Ascending aorta (tissue), 2 donors: Measurements from ENCODE around the gene INTS11. TPM values are rescaled to one million over a fixed set of nuclear protein-coding genes. Genes with fewer than 3 reads are reported as not detected.

Experiments used
- DNase-seq, 2 donors: peaks; one replicate each; pipeline ENCODE4 v3.0.0-alpha.2; 2019; ENCODE audit warnings: low spot score in 2 of 2
- H3K27ac ChIP-seq, 2 donors: fragments of 200-600 bp; sonication (generic); one replicate each; pipeline ENCODE4 v1.5.1; 2016 to 2017; ENCODE audit warnings: mild to moderate bottlenecking in 1 of 2
- H3K27me3 ChIP-seq: fragments of 200-600 bp; sonication (generic); one replicate; pipeline ENCODE4 v1.5.1; 2017
- H3K36me3 ChIP-seq, 2 donors: fragments of 200-600 bp; sonication (generic); one replicate each; pipeline ENCODE4 v1.5.1; 2016
- H3K4me1 ChIP-seq, 2 donors: fragments of 200-600 bp; sonication (generic); one replicate each; pipeline ENCODE4 v1.5.1; 2016 to 2017; ENCODE audit warnings: mild to moderate bottlenecking in 1 of 2
- H3K4me3 ChIP-seq, 2 donors: fragments of 200-600 bp; sonication (generic); one replicate each; pipeline ENCODE4 v1.5.1; 2016 to 2017; ENCODE audit warnings: mild to moderate bottlenecking in 1 of 2
- H3K9me3 ChIP-seq, 2 donors: fragments of 200-600 bp; sonication (generic); one replicate each; pipeline ENCODE4 v1.5.1; 2016
- CTCF ChIP-seq, 3 experiments: fragments of 200-600 bp in 2 of 3; fragments of 450-650 bp in 1 of 3; sonication (generic) in 2 of 3; IDR thresholded peaks; one replicate each; pipeline ENCODE4 v1.5.1; 2016 to 2019; ENCODE audit warnings: antibody characterized with exemption in 3 of 3, mild to moderate bottlenecking in 1 of 3, moderate library complexity in 1 of 3
- intact Hi-C: fragments of 100-400 bp; cut with DNase I; formaldehyde crosslinking; loops from one replicate; pipeline ENCODE4 v1.15.1; 2023
- total RNA-seq: library from RNA; depleted of rRNA; stranded (reverse); fragments of >200 nt; gene quantifications from one replicate; pipeline ENCODE4 v1.1.0, GENCODE V29; 2016

Gene INTS11
- total RNA-seq, 1 donor from 2014 or later, result 214 TPM

GRCh38 chr1:1332031-1332755, 7.7 kb upstream of the INTS11 start:
- Histone ChIP-seq H3K4me1 (no peaks in the 10 kb centered on the region), H3K27ac (no peak overlapping the region), H3K9me3 (no peaks in the 10 kb centered on the region), H3K36me3 (peaks cover 18 to 31% of the 10 kb centered on the region in 2 donors), H3K27me3 (no peaks in the 10 kb centered on the region), H3K4me3 (no peak overlapping the region)
- DNase-seq, result no peak
- no peak for TF ChIP-seq CTCF (IDR thresholded peaks at IDR 0.05)
- intact Hi-C loops, result no loop called here

- no peak for DNase-seq
These were observed 6.9 kb upstream of the INTS11 start, which contains the start of gene TAS1R3 for GRCh38 chr1:1331068-1331965. TAS1R3 (plus strand) TSS chr1:1331280; CDS start chr1:1331346, 66 bp downstream.

GRCh38 chr1:1330366-1331067, 6.1 kb upstream of the INTS11 start:
- H3K27ac ChIP-seq, result no peak overlapping the region
- no peak for TF ChIP-seq CTCF (IDR thresholded peaks at IDR 0.05)
- peaks cover 13 to 22% of the 10 kb centered on the region in 2 donors for H3K36me3 ChIP-seq
- no peak overlapping the region for H3K4me3 ChIP-seq
- DNase-seq, result no peak
- H3K9me3 ChIP-seq, result no peaks in the 10 kb centered on the region
- intact Hi-C loops, result no loop called here
- no peaks in the 10 kb centered on the region for H3K27me3 ChIP-seq
- peaks cover 3 to 5% of the 10 kb centered on the region in 2 donors for H3K4me1 ChIP-seq

More at GRCh38 chr1:1331068-1331965, 6.9 kb upstream of the INTS11 start, which contains the start of gene TAS1R3:
- Histone ChIP-seq H3K4me1 (no peaks in the 10 kb centered on the region), H3K9me3 (no peaks in the 10 kb centered on the region), H3K27ac (no peak within 1 kb of the TSS), H3K27me3 (no peaks in the 10 kb centered on the region), H3K4me3 (no peak within 1 kb of the TSS), H3K36me3 (peaks cover 18 to 30% of the 10 kb centered on the region in 2 donors)
- TF ChIP-seq CTCF (IDR thresholded peaks at IDR 0.05), result no peak
- intact Hi-C loops, result no loop called here

- Histone ChIP-seq H3K36me3 (peaks cover 13 to 21% of the 10 kb centered on the region in 2 donors), H3K27me3 (no peaks in the 10 kb centered on the region), H3K4me3 (no peak overlapping the region), H3K27ac (no peak overlapping the region), H3K4me1 (peaks cover 8 to 11% of the 10 kb centered on the region in 2 donors), H3K9me3 (no peaks in the 10 kb centered on the region)
- TF ChIP-seq CTCF (IDR thresholded peaks at IDR 0.05), result no peak
- DNase-seq, result no peak
- intact Hi-C loops, result no loop called here
These were observed 5.1 kb upstream of the INTS11 start for GRCh38 chr1:1329304-1330210.
